ENCODE results near the gene TMEM125. TPM values are rescaled to one million over a fixed set of nuclear protein-coding genes. Genes with fewer than 3 reads are reported as not detected.
A peak's percentile ranks its signal among the peaks of the same experiment; 100 is the strongest.

Gene TMEM125
- total RNA-seq, 1 donor from 2014 or later = 15.7 TPM

DNA sequence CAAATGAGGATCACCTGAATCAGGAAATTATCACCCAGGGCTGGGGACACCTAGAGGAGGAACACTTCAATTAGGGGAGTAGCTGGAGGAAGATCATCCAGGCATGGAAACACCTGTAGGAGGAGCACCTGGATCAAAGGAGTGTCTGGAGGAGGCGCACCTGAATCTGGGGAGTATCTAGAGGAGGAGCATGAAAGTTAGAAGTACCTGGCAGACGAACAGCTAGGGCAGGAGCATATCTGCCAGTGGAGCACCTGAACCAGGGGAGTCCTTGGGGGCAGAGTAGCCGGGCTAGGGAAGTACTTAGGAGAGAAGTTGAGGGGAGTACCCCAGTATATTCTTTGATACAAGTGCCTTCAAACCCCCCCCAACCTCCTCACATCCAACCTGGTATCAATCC lies 14.3 kb downstream of the TMEM125 start:
- no peak for DNase-seq (ENCODE audit: low read depth)
- Histone ChIP-seq H3K4me3 (ENCODE audit: low read depth, low read length) (no peak overlapping the region), H3K27me3 (ENCODE audit: control insufficient read depth, insufficient read depth, low read length) (peaks cover 2% of the 10 kb centered on the region), H3K36me3 (ENCODE audit: control insufficient read depth, insufficient read depth, low read length) (no peaks in the 10 kb centered on the region)
- TF ChIP-seq, protein P1, sequence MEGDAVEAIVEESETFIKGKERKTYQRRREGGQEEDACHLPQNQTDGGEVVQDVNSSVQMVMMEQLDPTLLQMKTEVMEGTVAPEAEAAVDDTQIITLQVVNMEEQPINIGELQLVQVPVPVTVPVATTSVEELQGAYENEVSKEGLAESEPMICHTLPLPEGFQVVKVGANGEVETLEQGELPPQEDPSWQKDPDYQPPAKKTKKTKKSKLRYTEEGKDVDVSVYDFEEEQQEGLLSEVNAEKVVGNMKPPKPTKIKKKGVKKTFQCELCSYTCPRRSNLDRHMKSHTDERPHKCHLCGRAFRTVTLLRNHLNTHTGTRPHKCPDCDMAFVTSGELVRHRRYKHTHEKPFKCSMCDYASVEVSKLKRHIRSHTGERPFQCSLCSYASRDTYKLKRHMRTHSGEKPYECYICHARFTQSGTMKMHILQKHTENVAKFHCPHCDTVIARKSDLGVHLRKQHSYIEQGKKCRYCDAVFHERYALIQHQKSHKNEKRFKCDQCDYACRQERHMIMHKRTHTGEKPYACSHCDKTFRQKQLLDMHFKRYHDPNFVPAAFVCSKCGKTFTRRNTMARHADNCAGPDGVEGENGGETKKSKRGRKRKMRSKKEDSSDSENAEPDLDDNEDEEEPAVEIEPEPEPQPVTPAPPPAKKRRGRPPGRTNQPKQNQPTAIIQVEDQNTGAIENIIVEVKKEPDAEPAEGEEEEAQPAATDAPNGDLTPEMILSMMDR (IDR thresholded peaks at IDR 0.05; ENCODE audit: insufficient read depth, low read length, poor library complexity, severe bottlenecking) = no peak

DNA sequence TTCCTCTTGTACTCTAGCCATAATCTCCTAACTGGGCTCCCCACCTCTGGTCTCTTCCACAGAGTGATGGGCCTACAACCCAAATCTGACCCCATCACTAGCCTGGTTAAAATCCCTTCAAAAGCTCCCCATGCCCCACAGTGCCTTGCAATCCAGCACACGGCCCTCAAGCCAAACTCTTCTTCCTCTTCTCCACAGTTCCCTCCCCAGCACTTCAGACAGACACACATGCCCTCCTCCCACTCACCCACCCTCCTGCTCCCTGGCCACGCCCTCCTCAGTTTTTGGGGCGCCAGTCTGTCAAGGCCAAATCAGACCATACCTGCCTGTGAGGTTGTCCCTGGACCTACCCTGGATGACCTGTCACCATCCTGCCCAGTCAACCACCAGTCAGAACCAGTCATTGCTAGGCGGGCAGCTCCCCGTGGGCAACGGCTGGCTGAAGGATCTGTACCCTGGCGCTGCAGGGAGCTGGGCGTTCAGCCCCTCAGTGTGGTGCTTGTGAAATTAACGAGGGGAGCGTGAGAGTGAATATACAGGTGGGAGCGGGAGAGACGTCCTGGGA lies 14.8 kb downstream of the TMEM125 start:
- H3K4me3 ChIP-seq (ENCODE audit: low read depth, low read length) = no peak overlapping the region
- no peaks in the 10 kb centered on the region for H3K36me3 ChIP-seq (ENCODE audit: control insufficient read depth, insufficient read depth, low read length)
- no peak for DNase-seq (ENCODE audit: low read depth)
- TF ChIP-seq, protein P1 (IDR thresholded peaks at IDR 0.05; ENCODE audit: insufficient read depth, low read length, poor library complexity, severe bottlenecking) = no peak
- peaks cover 4% of the 10 kb centered on the region for H3K27me3 ChIP-seq (ENCODE audit: control insufficient read depth, insufficient read depth, low read length)

DNA sequence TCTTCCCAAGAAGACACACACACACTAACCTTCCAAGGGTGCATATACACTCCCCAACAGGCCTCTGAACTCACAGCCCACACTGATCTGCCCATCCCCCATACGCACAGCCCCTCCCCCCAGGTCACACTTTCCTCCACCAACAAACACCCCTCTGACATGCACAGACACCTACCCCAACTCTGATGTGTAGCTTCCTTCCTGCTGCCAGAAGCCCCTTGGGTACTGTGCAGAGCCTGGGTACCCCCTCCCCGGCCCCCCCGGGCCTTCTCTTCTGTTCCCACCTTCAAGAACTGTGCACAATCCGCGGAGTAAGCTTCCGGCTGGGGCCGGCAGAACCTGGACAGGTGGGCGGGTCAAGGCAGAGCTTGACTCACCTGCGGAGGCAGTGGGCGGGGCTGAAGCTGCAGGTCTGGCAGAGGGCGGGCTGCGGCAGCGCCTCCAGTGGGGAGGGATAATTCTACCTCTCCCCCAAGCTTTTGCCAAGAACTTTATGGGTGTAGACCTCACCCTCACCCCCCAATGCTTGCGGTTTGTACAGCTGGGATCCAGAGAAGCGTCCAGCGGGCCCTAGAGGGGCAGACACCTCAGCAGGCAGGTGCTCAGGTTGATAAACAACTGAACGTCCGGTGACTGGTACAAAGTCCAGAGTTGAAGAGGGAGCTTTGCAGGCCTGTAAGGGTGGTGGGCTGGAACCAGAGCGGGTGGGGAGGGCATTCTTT lies 15.6 kb downstream of the TMEM125 start, which contains the start of gene C1orf210:
TSS of gene C1orf210 (minus strand) at position 313 of the 722 bp plus-strand sequence. CDS start 2,311 bp downstream, outside the sequence.
- TF ChIP-seq, protein P1 (IDR thresholded peaks at IDR 0.05; ENCODE audit: insufficient read depth, low read length, poor library complexity, severe bottlenecking) = peak; percentile 36
- Histone ChIP-seq H3K36me3 (ENCODE audit: control insufficient read depth, insufficient read depth, low read length) (no peaks in the 10 kb centered on the region), H3K27me3 (ENCODE audit: control insufficient read depth, insufficient read depth, low read length) (peaks cover 4% of the 10 kb centered on the region), H3K4me3 (ENCODE audit: low read depth, low read length) (no peak within 1 kb of the TSS)
- no peak for DNase-seq (ENCODE audit: low read depth)

DNA sequence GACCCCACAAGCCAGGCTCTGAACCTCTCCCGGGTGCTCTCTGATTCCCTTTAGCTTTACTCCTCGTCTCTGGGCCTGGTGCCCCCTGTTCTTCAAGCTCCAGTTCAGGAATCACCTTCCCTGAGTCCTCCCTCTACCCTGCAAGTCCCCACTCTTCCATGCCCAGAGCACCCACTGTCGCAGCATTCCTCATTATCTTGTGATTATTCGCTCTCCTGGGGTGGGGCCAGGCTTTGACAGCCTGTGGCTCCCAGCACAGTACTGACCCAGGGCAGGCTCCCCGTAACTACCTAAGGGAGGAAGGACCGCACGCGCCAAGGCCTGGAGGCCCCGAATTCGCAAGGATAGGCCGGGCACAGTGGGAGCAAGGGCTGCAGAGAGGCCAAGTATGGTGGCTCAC lies 16.3 kb downstream of the TMEM125 start:
- TF ChIP-seq, protein P1 (IDR thresholded peaks at IDR 0.05; ENCODE audit: insufficient read depth, low read length, poor library complexity, severe bottlenecking) = no peak
- no peak for DNase-seq (ENCODE audit: low read depth)
- no peak overlapping the region for H3K4me3 ChIP-seq (ENCODE audit: low read depth, low read length)

DNA sequence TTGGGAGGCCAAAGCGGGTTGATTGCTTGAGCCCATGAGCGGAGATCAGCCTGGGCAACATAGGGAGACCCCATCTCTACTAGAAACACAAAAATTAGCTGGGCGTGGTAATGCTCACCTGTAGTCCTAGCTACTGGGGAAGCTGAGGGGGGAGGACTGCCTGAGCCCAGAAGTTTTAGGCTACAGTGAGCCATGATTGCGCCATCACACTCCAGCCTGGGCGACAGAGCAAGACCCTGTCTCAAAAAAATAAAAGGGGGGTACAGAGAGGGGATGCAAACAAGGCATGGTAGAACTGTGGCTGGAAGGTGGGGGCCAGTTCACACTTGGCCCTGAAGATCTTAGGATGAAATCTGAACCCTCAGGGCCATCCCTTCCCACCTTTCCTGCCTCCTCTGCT lies 16.8 kb downstream of the TMEM125 start:
- Histone ChIP-seq H3K4me3 (ENCODE audit: low read depth, low read length) (no peak overlapping the region), H3K36me3 (ENCODE audit: control insufficient read depth, insufficient read depth, low read length) (no peaks in the 10 kb centered on the region), H3K27me3 (ENCODE audit: control insufficient read depth, insufficient read depth, low read length) (peaks cover 4% of the 10 kb centered on the region)
- DNase-seq (ENCODE audit: low read depth) = no peak
- TF ChIP-seq, protein P1 (IDR thresholded peaks at IDR 0.05; ENCODE audit: insufficient read depth, low read length, poor library complexity, severe bottlenecking) = no peak

More for the DNA sequence above, 16.3 kb downstream of the TMEM125 start:
- Histone ChIP-seq H3K36me3 (ENCODE audit: control insufficient read depth, insufficient read depth, low read length) (no peaks in the 10 kb centered on the region), H3K27me3 (ENCODE audit: control insufficient read depth, insufficient read depth, low read length) (peaks cover 4% of the 10 kb centered on the region)

Data from kidney epithelial cell (primary cell).